Breast epithelium (tissue), 3 donors: Measurements from ENCODE around the gene SARM1.

Experiments
- POLR2A ChIP-seq: fragments of 450-650 bp; IDR thresholded peaks from one replicate; pipeline ENCODE4 v1.6.1; 2016; ENCODE audit warnings: antibody characterized with exemption, mild to moderate bottlenecking, moderate library complexity
- POLR2AphosphoS5 ChIP-seq, 3 donors: sonication (generic); formaldehyde crosslinking; IDR thresholded peaks; one replicate each; pipeline ENCODE4 v1.6.1; 2017; ENCODE audit warnings: antibody characterized with exemption in 3 of 3

DNA sequence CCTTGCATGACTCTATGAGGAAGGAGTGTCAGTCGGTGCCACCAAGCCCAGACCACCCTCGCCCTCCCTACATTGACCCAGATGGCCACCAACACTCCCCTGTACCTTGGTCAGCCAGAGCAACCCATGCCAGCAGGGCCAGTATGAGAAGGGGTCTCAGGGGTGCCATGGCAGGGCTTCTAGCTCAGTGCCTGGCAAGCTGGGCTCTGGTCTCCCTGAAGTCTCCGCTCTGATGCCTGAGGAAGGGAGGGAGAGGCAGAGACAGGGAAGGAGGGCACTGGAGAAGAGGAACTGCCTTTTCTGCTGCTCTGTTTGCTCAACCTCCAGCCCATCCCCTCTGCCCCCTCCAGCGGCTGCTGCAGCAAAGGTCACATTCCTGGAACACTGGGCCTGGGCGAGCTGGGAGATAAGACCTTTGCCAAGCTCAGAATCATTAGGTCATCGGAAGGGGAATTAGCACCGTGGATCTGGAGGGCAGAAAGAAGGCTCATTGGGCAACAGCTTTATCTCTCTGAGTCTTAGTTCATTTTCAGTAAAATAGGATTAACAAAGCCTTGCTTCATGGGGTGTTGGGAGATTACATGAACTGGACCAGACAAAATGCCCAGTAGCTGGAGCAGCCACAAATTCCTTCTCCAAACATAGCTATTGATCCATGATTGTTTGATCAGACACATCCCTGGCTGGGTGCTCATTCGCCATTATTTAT, 1.3 kb upstream of the SARM1 start, which contains the start of gene VTN:
- TF ChIP-seq POLR2A (no peak), POLR2AphosphoS5 (IDR thresholded peaks at IDR 0.05) (no peak)
